ENCODE results near the gene WDR19.
"Not testable (repeated sequence)": the region's sequence is repeated elsewhere in the genome, so short reads cannot be mapped to it uniquely, and the experiment has no call there.

The WDR19 gene

GRCh38 chr4:39232100-39232499 lies 49.8 kb downstream of the WDR19 start:
- in situ Hi-C loops (cut with MboI; ENCODE audit: low sequenced_read_pairs) = no loop called here

- in situ Hi-C loops (cut with MboI; ENCODE audit: low sequenced_read_pairs) = no loop called here
These were observed 50.8 kb downstream of the WDR19 start for GRCh38 chr4:39233114-39233513.

- in situ Hi-C loops (cut with MboI; ENCODE audit: low sequenced_read_pairs) = no loop called here
These were observed 51.5 kb downstream of the WDR19 start for GRCh38 chr4:39233783-39234182.

- in situ Hi-C loops (cut with MboI; ENCODE audit: low sequenced_read_pairs) = no loop called here
These were observed 52.7 kb downstream of the WDR19 start for GRCh38 chr4:39235021-39235420.

GRCh38 chr4:39235696-39236095 lies 53.4 kb downstream of the WDR19 start:
- in situ Hi-C loops (cut with MboI; ENCODE audit: low sequenced_read_pairs) = no loop called here

- in situ Hi-C loops (cut with MboI; ENCODE audit: low sequenced_read_pairs) = no loop called here
These were observed 54.9 kb downstream of the WDR19 start for GRCh38 chr4:39237179-39237578.

GRCh38 chr4:39243462-39243861 lies 61.1 kb downstream of the WDR19 start:
- in situ Hi-C loops (cut with MboI; ENCODE audit: low sequenced_read_pairs) = no loop called here

- in situ Hi-C loops (cut with MboI; ENCODE audit: low sequenced_read_pairs) = no loop called here
These were observed 72.9 kb downstream of the WDR19 start for GRCh38 chr4:39255266-39255665.

GRCh38 chr4:39255871-39256270 lies 73.5 kb downstream of the WDR19 start:
- in situ Hi-C loops (cut with MboI; ENCODE audit: low sequenced_read_pairs) = no loop called here

- in situ Hi-C loops (cut with MboI; ENCODE audit: low sequenced_read_pairs) = no loop called here
These were observed 74.1 kb downstream of the WDR19 start for GRCh38 chr4:39256436-39256835.

- in situ Hi-C loops (cut with MboI; ENCODE audit: low sequenced_read_pairs) = no loop called here
These were observed 77.4 kb downstream of the WDR19 start for GRCh38 chr4:39259571-39260330.

GRCh38 chr4:39263895-39264294 lies 81.6 kb downstream of the WDR19 start:
- in situ Hi-C loops (cut with MboI; ENCODE audit: low sequenced_read_pairs) = no loop called here

GRCh38 chr4:39274503-39274902 lies 92.2 kb downstream of the WDR19 start:
- in situ Hi-C loops (cut with MboI; ENCODE audit: low sequenced_read_pairs) = no loop called here

GRCh38 chr4:39277661-39278060 lies 95.3 kb downstream of the WDR19 start:
- in situ Hi-C loops (cut with MboI; ENCODE audit: low sequenced_read_pairs) = not testable (repeated sequence)

- in situ Hi-C loops (cut with MboI; ENCODE audit: low sequenced_read_pairs) = no loop called here
These were observed 96.1 kb downstream of the WDR19 start for GRCh38 chr4:39278476-39278875.

- in situ Hi-C loops (cut with MboI; ENCODE audit: low sequenced_read_pairs) = no loop called here
These were observed 97.1 kb downstream of the WDR19 start for GRCh38 chr4:39279416-39279815.

- in situ Hi-C loops (cut with MboI; ENCODE audit: low sequenced_read_pairs) = no loop called here
These were observed 98.4 kb downstream of the WDR19 start for GRCh38 chr4:39280770-39281169.

GRCh38 chr4:39285111-39285795 lies 102.9 kb downstream of the WDR19 start:
- in situ Hi-C loops (cut with MboI; ENCODE audit: low sequenced_read_pairs) = no loop called here

GRCh38 chr4:39285853-39286252 lies 103.5 kb downstream of the WDR19 start:
- in situ Hi-C loops (cut with MboI; ENCODE audit: low sequenced_read_pairs) = no loop called here

- in situ Hi-C loops (cut with MboI; ENCODE audit: low sequenced_read_pairs) = no loop called here
These were observed 103.9 kb downstream of the WDR19 start for GRCh38 chr4:39286263-39286662.

- in situ Hi-C loops (cut with MboI; ENCODE audit: low sequenced_read_pairs) = no loop called here
These were observed 104.9 kb downstream of the WDR19 start for GRCh38 chr4:39287223-39287622.

- in situ Hi-C loops (cut with MboI; ENCODE audit: low sequenced_read_pairs) = no loop called here
These were observed 109.4 kb downstream of the WDR19 start for GRCh38 chr4:39291686-39292085.
